Ramos (cell line): ENCODE results near the gene ZSWIM6.

Experiments used
- in situ Hi-C: fragments of 300-500 bp; cut with MboI; formaldehyde crosslinking; loops from one replicate; pipeline ENCODE4 v1.14.3; 2022; ENCODE audit warnings: low sequenced_read_pairs; ENCODE audit not compliant: unreplicated experiment

ZSWIM6 gene

DNA sequence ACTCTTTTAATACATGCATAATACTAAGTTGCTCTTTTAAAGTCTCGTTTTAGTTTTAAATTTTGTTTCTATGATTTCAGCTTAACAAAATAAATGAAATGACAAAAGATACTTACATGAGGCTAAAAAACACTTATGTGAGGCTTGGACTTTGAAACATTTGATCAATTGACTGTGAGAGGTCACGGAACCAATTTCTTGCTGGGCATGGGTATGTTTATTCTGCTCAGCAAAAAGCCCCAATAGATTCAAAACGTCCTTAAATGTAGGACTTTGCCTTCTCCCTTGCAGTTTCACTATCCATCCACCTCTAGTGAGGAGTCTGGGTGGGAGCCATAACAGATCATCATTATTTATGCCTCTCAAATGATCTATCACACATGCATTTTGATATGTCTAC lies 191.9 kb downstream of the ZSWIM6 start:
- in situ Hi-C loops = no loop called here

DNA sequence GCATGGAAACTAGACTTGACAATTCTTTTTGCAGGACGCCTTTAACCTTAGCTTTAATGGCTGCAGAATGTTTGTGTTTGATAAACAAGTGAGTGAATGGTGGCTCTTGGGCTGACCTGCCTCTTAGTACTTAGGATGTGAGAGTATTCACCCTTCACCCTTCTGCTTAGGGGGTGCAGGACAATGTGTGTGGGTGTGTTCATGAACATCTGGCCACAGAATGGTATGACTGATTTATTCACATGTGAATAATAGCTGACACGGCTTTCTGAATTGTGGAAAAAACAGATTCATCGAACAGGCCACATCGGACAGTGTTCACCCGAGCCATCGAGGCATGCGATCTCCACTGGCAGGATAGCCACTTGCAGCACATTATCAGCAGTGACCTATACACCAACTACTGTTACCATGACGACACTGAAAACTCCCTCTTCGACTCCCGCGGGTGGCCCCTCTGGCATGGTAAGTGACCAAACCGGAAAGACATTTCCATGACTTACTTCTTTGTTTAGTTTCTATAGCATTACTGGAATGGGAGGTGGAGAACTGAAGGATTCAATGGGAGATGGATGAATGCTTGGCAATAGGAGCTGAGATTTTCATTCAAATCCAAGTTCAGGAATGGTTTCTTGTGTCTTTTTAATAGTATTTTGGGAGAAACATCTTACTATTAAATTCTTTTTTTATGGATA lies 193.6 kb downstream of the ZSWIM6 start:
- in situ Hi-C loops = no loop called here

DNA sequence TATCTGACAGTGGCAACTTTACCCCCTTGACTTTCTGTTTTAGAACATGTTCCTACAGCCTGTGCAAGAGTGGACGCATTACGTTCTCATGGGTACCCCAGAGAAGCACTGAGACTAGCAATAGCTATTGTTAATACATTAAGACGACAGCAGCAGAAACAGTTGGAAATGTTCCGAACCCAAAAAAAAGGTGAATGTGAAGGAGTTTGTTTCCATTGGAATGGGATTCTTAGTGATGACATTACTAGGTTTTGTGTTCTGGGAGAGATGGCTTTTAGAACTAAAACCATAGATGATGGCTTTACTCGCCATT lies 194.1 kb downstream of the ZSWIM6 start:
- in situ Hi-C loops = no loop called here

DNA sequence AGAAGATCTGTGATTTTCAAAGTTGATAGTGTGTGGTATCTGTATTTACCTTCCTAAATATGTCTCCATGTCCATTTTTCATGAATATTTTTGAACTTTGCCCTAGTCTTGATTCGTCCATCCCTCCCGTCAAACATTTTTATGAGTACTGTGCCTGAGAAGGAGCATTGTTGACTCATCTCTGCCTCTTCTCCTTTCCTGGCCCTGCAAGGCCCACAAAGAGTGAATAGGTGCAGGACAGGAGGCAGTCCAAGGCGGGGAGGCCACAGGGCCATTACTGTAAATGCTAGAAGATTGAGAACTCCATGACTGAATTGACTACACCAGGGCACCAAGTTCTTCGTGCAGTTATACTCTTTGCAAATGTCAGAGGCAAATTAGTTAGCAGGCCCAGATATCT lies 200.9 kb downstream of the ZSWIM6 start:
- in situ Hi-C loops = no loop called here

DNA sequence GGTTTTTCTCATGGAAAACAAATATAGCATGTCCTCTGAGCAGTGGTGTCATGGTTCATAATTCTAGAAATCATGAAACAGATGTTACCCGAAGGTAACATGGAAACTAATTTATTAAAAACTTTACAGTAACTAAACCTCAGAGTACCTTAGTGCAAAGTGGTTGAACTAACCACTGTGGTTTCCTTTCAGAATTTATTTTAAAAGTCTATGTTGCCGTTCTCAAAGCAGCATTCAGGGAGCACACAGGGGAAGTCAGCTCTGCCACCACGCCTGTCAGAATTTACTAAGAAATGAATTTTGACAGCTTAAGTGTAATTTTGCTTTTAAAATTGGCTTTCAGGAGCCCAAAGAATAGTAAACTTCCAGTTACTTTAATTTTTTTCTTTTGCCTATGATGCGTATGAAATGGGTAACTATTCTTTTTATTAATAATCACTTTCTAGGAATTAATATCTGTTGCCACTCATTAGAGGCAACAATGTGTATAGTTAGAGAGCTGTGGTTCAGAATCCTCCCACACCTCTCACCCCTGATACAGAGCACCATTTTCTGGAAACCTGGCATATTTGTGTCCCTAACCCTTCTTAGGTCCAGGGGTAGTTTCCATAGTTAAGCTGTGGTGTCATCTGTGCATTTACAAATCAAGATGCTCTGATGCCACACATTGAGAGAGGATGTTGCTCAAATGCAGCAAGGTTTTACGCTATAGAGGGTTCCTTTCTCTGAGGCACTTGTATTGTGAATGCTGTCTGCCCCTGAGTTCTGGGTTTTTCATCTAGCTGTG lies 202.6 kb downstream of the ZSWIM6 start:
- in situ Hi-C loops = no loop called here

DNA sequence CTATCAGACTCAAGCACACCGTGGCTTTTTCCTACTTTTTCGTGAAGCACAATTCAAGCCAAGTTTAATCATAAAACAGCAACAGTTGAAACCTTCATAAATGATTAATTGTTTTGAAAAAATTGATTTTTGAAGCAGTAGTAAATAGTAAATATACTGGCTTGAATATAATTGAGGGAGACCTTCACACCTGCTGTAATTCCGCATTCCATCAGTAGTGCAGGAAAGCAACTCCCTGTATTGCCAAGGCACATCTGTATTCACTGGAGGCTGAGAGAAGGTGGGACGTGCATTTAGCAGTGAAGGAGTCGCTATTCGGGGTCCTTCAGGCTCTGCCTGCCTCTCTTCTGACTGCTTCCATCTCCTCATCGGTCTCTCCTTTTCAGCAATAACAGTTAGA lies 203.8 kb downstream of the ZSWIM6 start:
- in situ Hi-C loops = no loop called here

DNA sequence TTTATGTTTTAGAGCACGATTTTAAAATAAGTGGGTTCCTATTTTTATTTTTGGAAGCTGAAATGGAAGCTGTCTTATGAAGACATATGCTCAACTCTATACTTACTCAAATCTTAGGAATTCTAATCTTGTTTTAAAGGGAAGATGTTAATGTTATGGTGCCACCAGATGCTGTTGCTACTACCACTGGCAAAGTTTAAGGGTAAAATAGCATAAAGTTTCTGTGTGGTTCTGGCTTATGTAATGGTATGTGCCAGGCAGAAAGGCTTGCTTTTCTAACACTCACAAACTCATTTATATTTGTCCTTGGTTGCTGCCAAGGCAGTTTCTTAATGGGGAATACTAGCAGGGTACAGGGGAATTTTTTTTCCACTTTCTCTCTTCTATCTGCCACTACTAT lies 204.9 kb downstream of the ZSWIM6 start:
- in situ Hi-C loops = no loop called here

DNA sequence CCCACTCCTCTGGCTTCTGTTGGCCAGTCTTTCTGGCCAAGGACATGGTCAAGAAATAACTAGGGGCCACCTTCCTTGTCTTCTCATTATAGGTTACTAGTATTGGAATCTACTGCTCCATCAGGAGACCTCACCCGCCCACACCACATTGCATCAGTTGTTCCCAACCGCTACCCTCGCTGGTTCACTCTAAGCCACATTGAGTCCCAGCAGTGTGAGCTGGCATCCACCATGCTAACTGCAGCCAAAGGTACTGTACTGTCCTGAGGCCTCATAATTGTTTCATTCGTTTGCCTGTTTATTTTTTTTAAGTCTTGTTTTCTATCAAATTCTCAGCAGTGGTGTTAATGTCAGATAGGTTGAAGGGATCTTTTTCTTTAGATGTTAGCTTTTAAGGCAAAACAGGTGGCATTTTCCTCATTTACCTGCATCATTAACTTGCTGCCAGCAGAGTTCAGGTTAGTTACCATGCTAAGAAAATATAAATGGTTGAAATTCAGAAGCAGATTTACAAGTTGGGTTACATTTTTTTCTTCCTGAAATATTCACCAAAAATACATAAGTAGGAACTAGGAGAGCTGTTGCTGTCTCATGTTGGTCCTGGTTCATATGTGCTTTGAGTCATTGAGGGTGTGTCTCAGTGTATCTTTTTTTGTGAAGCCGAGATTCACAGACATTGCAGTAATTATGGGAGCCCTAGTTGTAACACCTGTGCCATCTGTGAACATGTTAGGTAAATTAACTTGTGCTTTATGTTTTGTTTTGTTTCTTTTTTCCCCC lies 206.9 kb downstream of the ZSWIM6 start:
- in situ Hi-C loops = no loop called here

DNA sequence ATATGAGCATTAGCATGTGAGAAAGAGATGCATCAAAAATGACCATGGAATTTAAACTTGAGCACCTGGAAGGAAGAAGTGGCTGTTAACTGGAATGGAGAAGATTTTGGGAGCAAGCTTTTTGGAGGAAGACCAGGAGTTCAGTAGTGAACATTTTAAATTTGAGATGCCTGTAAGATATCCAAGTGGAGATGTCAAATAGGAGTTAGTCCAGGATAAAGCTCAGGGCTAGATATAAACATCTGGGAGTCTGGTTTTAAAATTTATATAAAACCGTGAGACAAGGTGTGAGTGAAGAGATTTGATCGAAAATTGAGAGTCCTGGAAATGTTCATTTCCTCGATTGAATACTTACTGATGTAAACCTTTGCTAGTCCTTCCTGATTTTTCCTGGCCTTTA lies 217.5 kb downstream of the ZSWIM6 start:
- in situ Hi-C loops = no loop called here

DNA sequence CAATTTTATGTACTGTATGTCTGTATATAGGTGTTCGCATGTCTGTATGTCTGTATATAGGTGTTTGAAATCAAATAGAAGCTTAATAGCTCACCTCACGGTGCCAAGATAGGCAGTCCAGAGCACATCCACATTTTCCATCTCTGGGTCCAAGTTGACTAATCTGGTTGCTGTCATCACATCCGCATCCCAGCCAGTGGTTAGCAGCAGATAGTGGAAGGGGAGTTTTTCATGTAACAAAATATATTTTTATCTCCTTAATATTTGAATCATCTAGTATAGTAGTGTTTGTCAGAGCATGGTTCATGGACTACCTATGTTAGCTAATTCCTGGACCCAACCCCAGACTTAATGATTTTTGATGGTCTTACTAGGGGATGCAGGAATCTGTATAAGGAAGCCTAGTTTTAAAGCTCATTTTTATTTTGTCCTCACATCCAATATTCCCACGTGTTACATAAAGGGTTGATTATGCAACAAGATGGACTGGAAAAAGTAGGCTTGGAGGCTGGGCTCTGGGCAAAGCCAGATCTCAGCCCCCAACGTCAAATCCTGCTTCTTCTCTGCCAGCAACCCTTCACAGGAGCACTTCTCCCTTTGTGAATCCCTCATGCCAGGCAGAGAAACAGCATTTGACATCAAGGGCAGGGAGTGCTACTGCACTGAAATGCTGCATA lies 219.7 kb downstream of the ZSWIM6 start:
- in situ Hi-C loops = no loop called here

DNA sequence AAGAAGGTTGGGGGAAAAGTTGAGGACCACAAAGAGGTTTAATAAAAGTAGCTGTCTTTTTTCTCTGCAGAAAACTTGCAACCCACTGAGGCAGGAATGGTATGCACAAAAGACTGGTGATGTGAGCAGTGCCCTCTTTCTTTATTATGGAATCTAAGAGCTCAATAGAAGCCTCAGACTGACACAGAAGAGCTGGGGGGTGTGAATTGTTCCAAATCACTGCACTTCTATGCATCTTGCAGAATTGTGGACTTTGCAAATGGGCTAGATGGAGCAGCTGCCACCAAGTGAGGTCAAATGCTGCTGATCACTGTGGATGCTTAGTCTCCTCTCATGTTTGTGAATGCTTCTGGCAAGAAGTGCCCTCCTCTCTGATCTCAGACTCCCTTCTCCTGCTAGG lies 227.1 kb downstream of the ZSWIM6 start:
- in situ Hi-C loops = no loop called here

DNA sequence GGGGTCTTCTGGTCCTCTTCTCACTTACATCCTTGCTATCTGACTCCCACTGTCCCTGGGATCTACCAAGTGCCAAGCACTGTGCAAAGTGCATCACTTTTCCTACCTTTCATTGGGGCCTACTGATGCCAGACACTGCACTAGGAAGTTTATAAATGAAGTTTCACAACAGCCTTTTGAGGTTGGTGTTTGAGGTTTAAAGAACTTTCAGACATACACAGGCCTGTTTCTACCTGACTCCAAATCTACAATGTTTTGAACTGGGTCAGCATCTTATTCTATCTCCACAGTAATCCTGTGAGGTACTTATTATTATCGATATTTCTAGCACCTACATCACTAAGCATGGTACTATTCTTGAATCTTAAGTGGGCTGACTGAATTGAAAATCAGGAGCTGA lies 227.7 kb downstream of the ZSWIM6 start:
- in situ Hi-C loops = no loop called here

DNA sequence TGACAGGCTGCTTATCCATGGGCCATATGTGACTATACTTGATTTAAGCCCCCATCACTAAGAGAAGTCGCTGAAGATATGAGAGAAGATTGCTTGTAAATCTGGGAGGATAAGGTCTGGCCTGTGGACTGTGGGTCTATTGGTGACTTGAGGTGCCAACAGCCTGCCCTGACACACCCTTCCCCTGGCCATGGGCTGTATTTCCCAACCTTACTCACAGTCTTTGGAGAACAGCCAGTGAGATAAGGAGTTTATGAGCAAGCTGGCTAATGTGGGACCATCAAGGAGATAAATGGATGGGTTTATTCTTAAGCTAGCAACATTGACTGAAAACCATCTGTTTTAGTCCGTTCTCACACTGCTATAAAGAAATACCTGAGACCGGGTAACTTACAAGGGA lies 231.3 kb downstream of the ZSWIM6 start:
- in situ Hi-C loops = no loop called here

DNA sequence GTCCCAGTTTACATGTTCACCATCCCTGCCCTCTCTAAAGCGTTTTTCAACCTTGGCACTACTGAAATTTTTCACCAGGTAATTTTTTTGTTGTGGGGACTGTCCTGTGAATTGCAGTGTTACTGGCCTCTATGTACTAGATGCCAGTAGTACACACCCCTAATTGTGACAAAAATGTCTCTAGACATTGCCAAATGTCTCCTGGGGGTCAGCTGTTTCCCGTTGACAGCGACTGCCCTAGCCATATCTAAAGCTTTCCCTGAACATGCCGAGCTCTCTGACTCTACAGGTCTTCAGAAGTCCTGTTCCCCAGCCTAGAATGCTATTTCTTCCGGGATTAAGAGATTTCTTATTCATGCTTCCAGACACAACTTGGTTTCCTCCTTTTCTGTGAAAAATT lies 235.3 kb downstream of the ZSWIM6 start:
- in situ Hi-C loops = no loop called here

DNA sequence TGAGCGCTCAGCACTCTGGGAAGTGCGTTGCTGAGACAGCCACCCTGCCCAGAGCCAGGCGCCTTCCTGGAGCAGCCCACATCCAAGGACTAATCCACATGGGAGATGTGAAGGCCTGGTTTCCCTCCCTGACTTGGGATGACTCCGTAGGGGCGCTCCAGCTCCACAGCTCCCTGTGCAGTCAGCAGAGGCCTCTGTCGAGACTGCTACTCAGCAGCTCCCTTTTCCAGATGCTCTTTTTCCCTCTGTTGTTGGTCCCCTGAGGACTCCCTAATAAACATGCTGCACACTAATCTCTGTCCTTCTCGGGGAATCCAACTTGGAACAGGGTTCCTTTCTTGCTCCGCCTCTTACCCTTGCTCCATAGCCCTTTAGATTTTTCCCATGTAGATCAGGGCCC lies 237.3 kb downstream of the ZSWIM6 start:
- in situ Hi-C loops = no loop called here

DNA sequence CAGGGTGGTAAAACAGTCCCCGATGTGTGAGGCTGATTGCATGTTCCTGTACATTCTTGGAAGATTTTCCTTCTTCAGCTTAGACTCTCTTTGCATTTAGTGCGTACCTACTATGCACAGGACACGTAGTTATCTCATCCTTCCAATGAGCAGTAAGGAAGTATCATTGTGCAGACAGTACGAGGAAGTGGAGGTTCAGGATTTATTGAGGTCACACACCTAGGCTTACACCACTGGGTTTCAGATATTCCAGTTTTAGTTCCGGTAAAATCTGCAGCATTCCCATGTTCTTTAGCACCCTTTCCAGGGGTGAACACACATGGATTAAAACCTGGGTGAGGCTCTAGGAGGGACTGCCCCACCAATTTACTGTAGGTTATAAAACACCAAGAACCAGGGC lies 238.7 kb downstream of the ZSWIM6 start:
- in situ Hi-C loops = no loop called here

DNA sequence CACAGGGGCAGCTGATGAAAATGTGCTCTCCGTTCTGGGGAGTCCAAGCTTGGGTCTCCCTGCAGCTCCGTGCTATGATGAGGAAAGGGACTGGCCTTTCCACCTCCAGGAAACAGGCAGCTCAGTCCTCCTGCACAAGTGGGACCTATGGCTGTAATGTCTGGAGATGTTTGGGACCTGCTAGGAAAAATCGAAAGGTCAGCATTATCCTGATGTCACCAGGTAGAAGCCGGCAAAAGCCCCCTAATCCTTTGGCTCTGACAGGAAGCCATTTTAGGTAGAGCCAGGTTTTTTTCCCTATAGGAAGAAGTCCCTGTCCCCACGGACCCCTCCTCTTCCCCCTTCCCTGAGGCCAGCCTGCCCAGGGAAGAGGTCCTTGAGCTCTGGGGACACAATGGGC lies 240.9 kb downstream of the ZSWIM6 start:
- in situ Hi-C loops = no loop called here

DNA sequence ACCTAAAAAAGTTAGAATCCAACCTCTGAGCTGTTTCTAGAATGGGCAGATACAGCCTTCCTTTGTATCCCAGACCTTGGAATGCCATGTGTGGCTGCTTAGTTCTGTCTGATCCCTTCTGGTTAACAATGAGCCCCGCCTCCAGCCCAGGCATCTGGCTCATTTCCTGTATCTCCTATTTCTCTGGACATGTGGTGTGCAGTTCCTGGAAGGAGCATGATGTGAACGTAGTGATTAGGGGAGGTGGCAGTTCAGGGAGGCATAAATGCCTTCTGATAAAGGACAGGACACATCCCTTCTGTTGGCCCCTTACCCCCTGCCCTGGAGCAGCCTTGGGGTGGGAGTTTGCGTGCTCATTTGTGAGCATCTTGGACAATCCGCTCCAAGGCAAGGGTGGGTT lies 243.0 kb downstream of the ZSWIM6 start:
- in situ Hi-C loops = no loop called here

DNA sequence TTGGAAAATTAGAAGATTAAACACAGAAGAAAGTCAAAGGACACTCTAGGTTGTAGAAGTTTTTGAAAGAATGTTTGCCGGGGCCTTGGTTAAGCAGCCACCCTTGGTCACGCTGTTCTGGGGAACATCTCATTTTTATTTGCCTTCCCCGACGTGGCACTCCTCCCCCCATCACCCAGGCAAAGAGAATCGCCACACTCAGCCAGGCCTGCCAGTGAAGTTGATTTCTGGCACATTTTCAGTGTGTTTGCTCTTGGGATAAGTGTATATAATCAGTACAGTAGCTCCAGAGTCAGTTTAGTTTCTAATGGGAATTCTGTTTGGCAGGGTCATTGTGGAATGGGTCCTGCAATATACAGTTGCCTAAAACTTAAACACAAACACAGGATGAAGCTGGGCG lies 243.5 kb downstream of the ZSWIM6 start:
- in situ Hi-C loops = no loop called here

DNA sequence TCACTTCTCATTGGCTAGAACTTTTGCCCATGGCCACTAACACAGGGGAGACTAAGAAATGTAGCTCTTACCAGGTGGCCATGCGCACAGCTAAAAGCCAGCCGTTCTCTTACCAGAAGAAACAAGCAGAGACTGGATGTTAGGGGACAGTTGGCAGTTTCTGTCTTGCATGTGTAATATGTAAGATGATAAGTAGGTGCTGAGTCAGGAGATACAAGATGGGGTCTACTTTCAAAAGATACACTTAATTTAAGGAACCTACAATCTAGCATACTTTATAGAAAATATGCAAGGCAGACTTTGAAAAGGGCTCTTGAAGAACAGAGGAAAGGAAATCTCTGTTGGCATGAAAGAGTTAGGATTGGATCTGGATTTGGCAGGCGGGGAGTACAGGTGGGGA lies 244.5 kb downstream of the ZSWIM6 start:
- in situ Hi-C loops = no loop called here
